GM23338 (cell line): Measurements from ENCODE around the gene CDC34. TPM values are rescaled to one million over a fixed set of nuclear protein-coding genes. Genes with fewer than 3 reads are reported as not detected.

ENCODE experiments used
- ATAC-seq: fragments of 200-7000 bp; cut with Tn5 transposase; 3 replicates; pipeline ENCODE4 v1.9.1; 2020
- DNase-seq: peaks from one replicate; pipeline ENCODE4 v3.0.0-alpha.2; 2015; ENCODE audit warnings: low spot score
- H2AFZ ChIP-seq: fragments of 200-600 bp; sonication (generic); 2 replicates; pipeline ENCODE4 v1.8.0; 2016; ENCODE audit warnings: antibody characterized with exemption, mild to moderate bottlenecking, moderate library complexity
- H3F3A ChIP-seq: fragments of 200-600 bp; sonication (generic); replicated peaks from 2 replicates; pipeline ENCODE4 v1.8.0; 2017; ENCODE audit warnings: antibody characterized with exemption, mixed run types, low read depth
- H3K27ac ChIP-seq: fragments of 200-600 bp; sonication (generic); 2 replicates; pipeline ENCODE4 v1.6.1; 2016; ENCODE audit warnings: low read depth
- H3K27me3 ChIP-seq: fragments of 200-600 bp; sonication (generic); 2 replicates; pipeline ENCODE4 v1.8.0; 2016; ENCODE audit warnings: mild to moderate bottlenecking, mixed run types, moderate library complexity; ENCODE audit not compliant: insufficient read depth
- H3K36me3 ChIP-seq: fragments of 200-600 bp; sonication (generic); 2 replicates; pipeline ENCODE4 v1.8.0; 2016; ENCODE audit warnings: mild to moderate bottlenecking; ENCODE audit not compliant: insufficient read depth
- H3K4me1 ChIP-seq: fragments of 200-600 bp; sonication (generic); 2 replicates; pipeline ENCODE4 v1.8.0; 2016; ENCODE audit warnings: mild to moderate bottlenecking, moderate library complexity; ENCODE audit not compliant: insufficient read depth
- H3K4me2 ChIP-seq: fragments of 200-600 bp; sonication (generic); 2 replicates; pipeline ENCODE4 v1.7.1; 2017; ENCODE audit warnings: mixed run types
- H3K4me3 ChIP-seq: fragments of 200-600 bp; sonication (generic); 2 replicates; pipeline ENCODE4 v1.6.1; 2016; ENCODE audit warnings: mixed run types
- H3K79me2 ChIP-seq: fragments of 200-600 bp; sonication (generic); replicated peaks from 2 replicates; pipeline ENCODE4 v1.8.0; 2017; ENCODE audit warnings: mild to moderate bottlenecking; ENCODE audit not compliant: insufficient read depth
- H3K9me2 ChIP-seq: fragments of 200-600 bp; sonication (generic); 2 replicates; pipeline ENCODE4 v1.8.0; 2017; ENCODE audit not compliant: insufficient read depth
- H4K20me1 ChIP-seq: fragments of 200-600 bp; sonication (generic); replicated peaks from 2 replicates; pipeline ENCODE4 v1.8.0; 2017; ENCODE audit warnings: mild to moderate bottlenecking; ENCODE audit not compliant: insufficient read depth
- H3K27ac Mint-ChIP-seq: 2 replicates; pipeline ENCODE4 v1.8.0; 2020; ENCODE audit warnings: inconsistent platforms, mild to moderate bottlenecking, moderate library complexity, mixed read lengths
- H3K27me3 Mint-ChIP-seq: 3 replicates; pipeline ENCODE4 v1.8.0; 2022; ENCODE audit warnings: low read depth, mild to moderate bottlenecking, moderate library complexity, mixed read lengths, inconsistent platforms; ENCODE audit not compliant: insufficient read depth, poor library complexity
- H3K36me3 Mint-ChIP-seq: 3 replicates; pipeline ENCODE4 v1.8.0; 2021; ENCODE audit warnings: low read depth, mild to moderate bottlenecking, inconsistent platforms, moderate library complexity, mixed read lengths
- H3K4me1 Mint-ChIP-seq: 3 replicates; pipeline ENCODE4 v1.8.0; 2020; ENCODE audit warnings: mild to moderate bottlenecking, inconsistent platforms, mixed read lengths
- H3K4me3 Mint-ChIP-seq: 3 replicates; pipeline ENCODE4 v1.8.0; 2021; ENCODE audit warnings: moderate library complexity, mild to moderate bottlenecking, inconsistent platforms, mixed read lengths
- H3K9me3 Mint-ChIP-seq: 3 replicates; pipeline ENCODE4 v1.8.0; 2020; ENCODE audit warnings: moderate library complexity, mild to moderate bottlenecking, inconsistent platforms, mixed read lengths
- CREB1 ChIP-seq: fragments of 250-450 bp; sonication (Bioruptor Pico); IDR thresholded peaks from 2 replicates; pipeline ENCODE4 v1.5.0; 2020; ENCODE audit warnings: low read depth, mild to moderate bottlenecking, moderate library complexity
- CTCF ChIP-seq, 2 experiments: fragments of 200-600 bp in 1 of 2; sonication (generic) in 1 of 2; conservative IDR thresholded peaks; 2 replicates each; pipeline versions ENCODE4 v1.5.1 to v1.6.1; 2016 to 2017; ENCODE audit warnings: antibody characterized with exemption in 2 of 2, low read depth in 2 of 2, mild to moderate bottlenecking in 2 of 2, moderate library complexity in 1 of 2
- ETS1 ChIP-seq: IDR thresholded peaks from 2 replicates; pipeline ENCODE4 v1.6.1; 2016; ENCODE audit warnings: antibody characterized with exemption
- EZH2 ChIP-seq: fragments of 200-600 bp; sonication (generic); IDR thresholded peaks from one replicate; pipeline ENCODE4 v1.8.0; 2017; ENCODE audit warnings: antibody characterized with exemption, mild to moderate bottlenecking, low read depth; ENCODE audit not compliant: unreplicated experiment
- EZH2phosphoT487 ChIP-seq: fragments of 200-600 bp; sonication (generic); IDR thresholded peaks from one replicate; pipeline ENCODE4 v1.8.1; 2018; ENCODE audit warnings: antibody characterized with exemption; ENCODE audit not compliant: unreplicated experiment
- JUNB ChIP-seq: IDR thresholded peaks from one replicate; pipeline ENCODE4 v1.6.1; 2016; ENCODE audit warnings: antibody characterized with exemption; ENCODE audit not compliant: unreplicated experiment
- NANOG ChIP-seq: IDR thresholded peaks from 2 replicates; pipeline ENCODE4 v1.6.1; 2016; ENCODE audit warnings: antibody characterized with exemption, borderline replicate concordance
- POLR2AphosphoS5 ChIP-seq: IDR thresholded peaks from 2 replicates; pipeline ENCODE4 v1.6.1; 2016; ENCODE audit warnings: antibody characterized with exemption, low read depth
- REST ChIP-seq: IDR thresholded peaks from one replicate; pipeline ENCODE4 v1.6.1; 2018; ENCODE audit warnings: antibody characterized with exemption; ENCODE audit not compliant: unreplicated experiment
- STAT1 ChIP-seq: IDR thresholded peaks from one replicate; pipeline ENCODE4 v1.6.1; 2016; ENCODE audit warnings: antibody characterized with exemption; ENCODE audit not compliant: unreplicated experiment
- ZNF114 ChIP-seq: fragments of 250-450 bp; sonication (Bioruptor Pico); IDR thresholded peaks from 2 replicates; pipeline ENCODE4 v1.5.0; 2020; ENCODE audit warnings: mild to moderate bottlenecking, moderate library complexity
- ZNF331 ChIP-seq: fragments of 250-450 bp; sonication (Bioruptor Pico); IDR thresholded peaks from 2 replicates; pipeline ENCODE4 v1.5.0; 2020; ENCODE audit warnings: low read depth, mild to moderate bottlenecking, moderate library complexity
- polyA plus RNA-seq: library from polyadenylated mRNA; unstranded; fragments of >200 nt; fragmentation: Nextera tagmentation; extraction: Ambion mirVana; gene quantifications from 2 replicates; pipeline ENCODE4 v1.2.1, GENCODE V29; 2016
- total RNA-seq: library from RNA; depleted of rRNA; stranded (reverse); fragments of >200 nt; shearing (Covaris generic); gene quantifications from 2 replicates; pipeline ENCODE4 v1.2.3, GENCODE V29; 2014

The CDC34 gene
- total and polyA plus RNA-seq, 2 experiments from 2014 or later, result 114 to 148 TPM

GRCh38 chr19:514166-514663 lies 17.3 kb upstream of the CDC34 start:
- Histone ChIP-seq H3K27ac (no peak overlapping the region), H3K4me3 (no peak overlapping the region), H3K27me3 (0 out of 2 replicates have a peak, but pooled peaks cover under 1% of the 10 kb centered on the region), H3K79me2 (no peaks in the 10 kb centered on the region), H3F3A (peaks cover 22% of the 10 kb centered on the region), H4K20me1 (no peaks in the 10 kb centered on the region), H2AFZ (no peak overlapping the region), H3K4me1 (peaks cover 4% of the 10 kb centered on the region; the same call in 1 of the 2 replicates), H3K9me2 (no peaks in the 10 kb centered on the region), H3K4me2 (no peak overlapping the region), H3K36me3 (no peaks in the 10 kb centered on the region; the same call in 1 of the 2 replicates)
- peaks cover 16% of the 10 kb centered on the region for H3K4me1 Mint-ChIP-seq
- no peak overlapping the region; the same call in 2 of the 3 replicates for H3K4me3 Mint-ChIP-seq
- no peak for ATAC-seq
- H3K27me3 Mint-ChIP-seq, result peaks cover 27% of the 10 kb centered on the region
- TF ChIP-seq EZH2, result no peak
- TF ChIP-seq JUNB, result no peak
- no peak for TF ChIP-seq POLR2AphosphoS5
- TF ChIP-seq REST, result no peak
- no peak for TF ChIP-seq EZH2phosphoT487
- DNase-seq, result no peak
- H3K36me3 Mint-ChIP-seq, result peaks cover 22% of the 10 kb centered on the region
- peaks cover 3% of the 10 kb centered on the region; the same call in 2 of the 3 replicates for H3K9me3 Mint-ChIP-seq
- H3K27ac Mint-ChIP-seq, result no peak overlapping the region

GRCh38 chr19:517721-518597 lies 13.6 kb upstream of the CDC34 start:
- H3K27me3 Mint-ChIP-seq, result peaks cover 25% of the 10 kb centered on the region
- no peak overlapping the region for H3K4me3 Mint-ChIP-seq
- Histone ChIP-seq H2AFZ (no peak overlapping the region), H3K4me1 (no peaks in the 10 kb centered on the region), H3K36me3 (no peaks in the 10 kb centered on the region), H4K20me1 (no peaks in the 10 kb centered on the region), H3K79me2 (no peaks in the 10 kb centered on the region), H3F3A (peaks cover 11% of the 10 kb centered on the region), H3K9me2 (no peaks in the 10 kb centered on the region), H3K27ac (no peak overlapping the region), H3K27me3 (peaks cover 20% of the 10 kb centered on the region), H3K4me2 (no peak overlapping the region), H3K4me3 (no peak overlapping the region)
- peaks cover 20% of the 10 kb centered on the region for H3K9me3 Mint-ChIP-seq
- peaks cover 5% of the 10 kb centered on the region for H3K4me1 Mint-ChIP-seq
- DNase-seq (no peak), ATAC-seq (peak; percentile 28)
- no peak overlapping the region for H3K27ac Mint-ChIP-seq
- peaks cover 28% of the 10 kb centered on the region for H3K36me3 Mint-ChIP-seq
- no peak for TF ChIP-seq CTCF (conservative IDR thresholded peaks at IDR 0.05; ENCODE audit: low read depth in 2 of 2)
- TF ChIP-seq EZH2phosphoT487, result no peak
- TF ChIP-seq CREB1, result no peak
- TF ChIP-seq STAT1, result no peak
- no peak for TF ChIP-seq NANOG
- no peak for TF ChIP-seq ZNF114 (CRISPR knock-in tag)
- no peak for TF ChIP-seq REST
- TF ChIP-seq EZH2, result no peak
- TF ChIP-seq ETS1, result no peak
- TF ChIP-seq ZNF331 (CRISPR knock-in tag), result no peak
